GM12878 (cell line): Measurements from ENCODE around the gene FIGNL2. TPM values are rescaled to one million over a fixed set of nuclear protein-coding genes. Genes with fewer than 3 reads are reported as not detected.

ENCODE experiments used
- ATAC-seq: fragments of 200-7000 bp; cut with Tn5 transposase; 3 replicates; pipeline ENCODE4 v1.9.1; 2020; ENCODE audit warnings: mild to moderate bottlenecking, moderate library complexity
- BruUV-seq: library from RNA; stranded (reverse); fragments of 400-500 nt; replicated peaks from 2 replicates; lab custom pipeline; 2021; lab: Mats Ljungman, UMichigan
- CTCF ChIA-PET: fragments of 300-600 bp; sonication (Branson Sonifier 250); formaldehyde crosslinking; extraction: SDS; loops from one replicate; lab custom pipeline; 2021; ENCODE audit warnings: inconsistent platforms; lab: Yijun Ruan, JAX
- POLR2A ChIA-PET: fragments of 350-600 bp; formaldehyde crosslinking; extraction: SDS; loops from one replicate; lab custom pipeline; 2021; ENCODE audit warnings: inconsistent platforms; lab: Charles Lee
- RAD21 ChIA-PET: fragments of 300-600 bp; sonication (Branson Sonifier 250); formaldehyde crosslinking; loops from one replicate; lab custom pipeline; 2023; ENCODE audit warnings: antibody characterized with exemption; ENCODE audit not compliant: unreplicated experiment; lab: Charles Lee
- SMC1A ChIA-PET: fragments of 300-600 bp; sonication (Branson Sonifier 250); formaldehyde crosslinking; loops from one replicate; lab custom pipeline; 2023; ENCODE audit not compliant: unreplicated experiment, uncharacterized antibody; lab: Charles Lee
- DNase-seq: peaks from one replicate; pipeline ENCODE4 v3.0.0-alpha.2; 2011; ENCODE audit warnings: low read depth, low spot score
- FAIRE-seq: peaks from 3 replicates; lab custom pipeline; 2011; peaks lifted over from hg19 to GRCh38; lab: Jason Lieb, UNC
- H2AFZ ChIP-seq: 2 replicates; pipeline ENCODE4 v1.6.0; 2011; ENCODE audit warnings: low read depth, low read length, control low read depth; ENCODE audit not compliant: control insufficient read depth
- H3K27ac ChIP-seq: 2 replicates; pipeline ENCODE4 v1.5.1; 2011; ENCODE audit warnings: control low read depth; ENCODE audit not compliant: control insufficient read depth, insufficient read depth
- H3K27me3 ChIP-seq, 2 experiments: replicated peaks in 1 of 2; 2 replicates each; pipeline versions ENCODE4 v1.6.0 to v1.6.1; 2011; ENCODE audit warnings: low read length in 1 of 2; ENCODE audit not compliant: control insufficient read depth in 2 of 2, insufficient read depth in 2 of 2
- H3K36me3 ChIP-seq, 2 experiments: 2 replicates each; pipeline ENCODE4 v1.5.1; 2011; ENCODE audit warnings: low read length in 1 of 2; ENCODE audit not compliant: control insufficient read depth in 2 of 2, insufficient read depth in 2 of 2
- H3K4me1 ChIP-seq: 2 replicates; pipeline ENCODE4 v1.6.1; 2011; ENCODE audit warnings: mild to moderate bottlenecking, low read length, moderate library complexity, mixed read lengths; ENCODE audit not compliant: control insufficient read depth, insufficient read depth
- H3K4me2 ChIP-seq: 2 replicates; pipeline ENCODE4 v1.6.0; 2011; ENCODE audit warnings: control low read depth; ENCODE audit not compliant: control insufficient read depth, insufficient read depth
- H3K4me3 ChIP-seq: fragments of 200-600 bp; sonication (generic); 2 replicates; pipeline ENCODE4 v1.5.1; 2016
- H3K79me2 ChIP-seq: 2 replicates; pipeline ENCODE4 v1.6.0; 2011; ENCODE audit warnings: low read length; ENCODE audit not compliant: control insufficient read depth, insufficient read depth
- H3K9ac ChIP-seq: 2 replicates; pipeline ENCODE4 v1.8.0; 2011; ENCODE audit warnings: low read length, control low read depth, mixed read lengths; ENCODE audit not compliant: control insufficient read depth, insufficient read depth
- H3K9me3 ChIP-seq: replicated peaks from 3 replicates; pipeline ENCODE4 v1.5.1; 2011; ENCODE audit warnings: mild to moderate bottlenecking, low read length; ENCODE audit not compliant: control insufficient read depth, insufficient read depth
- H4K20me1 ChIP-seq: 2 replicates; pipeline ENCODE4 v1.6.0; 2011; ENCODE audit not compliant: control insufficient read depth, insufficient read depth
- BMI1 ChIP-seq: fragments of 450-650 bp; IDR thresholded peaks from 2 replicates; pipeline ENCODE4 v1.6.1; 2016; ENCODE audit warnings: mild to moderate bottlenecking, moderate library complexity, borderline replicate concordance
- CHD1 ChIP-seq: IDR thresholded peaks from 2 replicates; pipeline ENCODE4 v1.6.1; 2012; ENCODE audit warnings: low read depth, low read length, improper control_type of control experiment
- CHD2 ChIP-seq: IDR thresholded peaks from 2 replicates; pipeline ENCODE4 v1.6.1; 2011; ENCODE audit warnings: low read depth, low read length, improper control_type of control experiment, borderline replicate concordance
- EGR1 ChIP-seq, 2 experiments: IDR thresholded peaks; 1 replicate in 1 of 2; 2 replicates in 1 of 2; pipeline ENCODE4 v1.6.1; 2011 to 2012; ENCODE audit warnings: low read depth in 2 of 2, low read length in 2 of 2, borderline replicate concordance in 1 of 2, mild to moderate bottlenecking in 1 of 2, moderate library complexity in 1 of 2
- GATAD2B ChIP-seq: fragments of 450-650 bp; conservative IDR thresholded peaks from 2 replicates; pipeline ENCODE4 v1.6.1; 2017; ENCODE audit warnings: low read depth, mild to moderate bottlenecking, moderate library complexity
- NBN ChIP-seq: fragments of 450-650 bp; IDR thresholded peaks from 2 replicates; pipeline ENCODE4 v1.6.1; 2016
- POLR2AphosphoS5 ChIP-seq: IDR thresholded peaks from 2 replicates; pipeline ENCODE4 v1.6.1; 2011; ENCODE audit warnings: mild to moderate bottlenecking, low read length, inconsistent platforms
- RAD21 ChIP-seq: IDR thresholded peaks from 2 replicates; pipeline ENCODE4 v1.6.1; 2011; ENCODE audit warnings: mild to moderate bottlenecking, low read depth, low read length, moderate library complexity; ENCODE audit not compliant: insufficient read depth
- SRF ChIP-seq, 2 experiments: IDR thresholded peaks; 2 replicates each; pipeline ENCODE4 v1.6.1; 2011; ENCODE audit warnings: low read depth in 2 of 2, low read length in 2 of 2, mild to moderate bottlenecking in 1 of 2, moderate library complexity in 1 of 2
- SUPT20H ChIP-seq: IDR thresholded peaks from 2 replicates; pipeline ENCODE4 v1.6.1; 2011; ENCODE audit warnings: low read depth, mild to moderate bottlenecking, low read length, moderate library complexity, borderline replicate concordance; ENCODE audit not compliant: control insufficient read depth
- TCF7 ChIP-seq: IDR thresholded peaks from 2 replicates; pipeline ENCODE4 v1.6.1; 2014; ENCODE audit warnings: antibody characterized with exemption, borderline replicate concordance
- ZNF384 ChIP-seq: IDR thresholded peaks from 2 replicates; pipeline ENCODE4 v1.6.1; 2012; ENCODE audit warnings: low read depth, mild to moderate bottlenecking, low read length, improper control_type of control experiment, borderline replicate concordance
- WGBS: methylation state at CpG from one replicate; pipeline ENCODE4 v1.1.6; 2016; ENCODE audit warnings: low lambda C conversion rate; ENCODE audit not compliant: insufficient replicate concordance, insufficient coverage; ENCODE audit errors: missing lambda C conversion rate; 5-methylcytosine and 5-hydroxymethylcytosine counted together
- in situ Hi-C: fragments of 300-500 bp; cut with MboI; formaldehyde crosslinking; loops from 9 replicates; pipeline ENCODE4 v1.14.3; 2018; ENCODE audit warnings: mixed read lengths
- intact Hi-C: fragments of 100-400 bp; cut with micrococcal nuclease; formaldehyde crosslinking; loops from one replicate; pipeline ENCODE4 v1.14.2; 2022; ENCODE audit not compliant: unreplicated experiment
- polyA plus RNA-seq, 11 experiments: library from polyadenylated mRNA; depleted of rRNA in 4 of 11; unstranded in 6 of 11; stranded (reverse) in 5 of 11; fragments of >200 nt; fragmentation: Nextera tagmentation in 4 of 11; fragmentation: Illumina TruSeq in 1 of 11; extraction: Ambion mirVana in 4 of 11; extraction: Trizol in 1 of 11; gene quantifications; 1 replicate in 1 of 11; 2 replicates in 10 of 11; pipeline versions ENCODE4 v1.2.1 to v1.2.3, GENCODE V29; 2011 to 2016; ENCODE audit warnings: inconsistent platforms in 2 of 11, missing spikeins in 2 of 11, low read depth in 1 of 11
- total RNA-seq, 4 experiments: library from RNA; depleted of rRNA in 3 of 4; stranded (reverse); fragments of >200 nt in 3 of 4; fragmentation: Illumina TruSeq in 1 of 4; extraction: Trizol in 1 of 4; gene quantifications; 2 replicates each; pipeline versions ENCODE4 v1.2.1 to v1.2.3, GENCODE V29; 2013 to 2021
- TF ChIP-seq, protein P1 (sequence below): fragments of 150-350 bp; IDR thresholded peaks from 2 replicates; pipeline ENCODE4 v1.6.1; 2016; ENCODE audit warnings: low read depth, low read length
- TF ChIP-seq, protein P2 (sequence below): fragments of 450-650 bp; IDR thresholded peaks from 2 replicates; pipeline ENCODE4 v1.6.1; 2014; ENCODE audit warnings: mild to moderate bottlenecking
- TF ChIP-seq, protein P3 (sequence below): IDR thresholded peaks from 2 replicates; pipeline ENCODE4 v1.6.1; 2012; ENCODE audit warnings: mild to moderate bottlenecking, low read depth, low read length

The FIGNL2 gene
- total and polyA plus RNA-seq, 10 of the 15 experiments (the other 5 are each of a cell fraction or from before 2014, with no cell fraction given), result not detected

DNA sequence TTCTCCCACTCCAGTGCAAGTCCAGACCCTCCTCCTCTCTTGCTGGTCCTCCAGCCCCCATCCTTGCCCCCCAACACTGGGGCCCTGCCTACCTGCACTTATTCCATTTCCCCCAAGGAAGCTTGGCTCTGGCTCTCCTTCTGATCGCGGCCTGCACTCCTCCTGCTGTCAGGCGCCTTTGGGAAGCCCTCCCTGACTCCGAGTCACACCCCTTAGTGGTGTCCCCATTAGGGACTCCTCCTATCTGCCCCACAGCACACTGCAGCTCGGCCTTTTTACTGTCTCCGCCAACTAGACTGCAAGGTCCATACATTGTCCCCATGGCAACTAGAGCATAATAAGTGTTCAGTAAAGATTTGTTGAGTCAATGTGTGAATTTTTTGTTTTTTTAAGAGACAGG, 32.9 kb downstream of the FIGNL2 start:
- intact Hi-C loops, result no loop called here
- 27% methylated on average over 6 of the region's 6 CpGs for WGBS
- BruUV-seq, result no TSS peak
- no peak for TF ChIP-seq ZNF384
- no peak for TF ChIP-seq BMI1
- TF ChIP-seq, protein P1, sequence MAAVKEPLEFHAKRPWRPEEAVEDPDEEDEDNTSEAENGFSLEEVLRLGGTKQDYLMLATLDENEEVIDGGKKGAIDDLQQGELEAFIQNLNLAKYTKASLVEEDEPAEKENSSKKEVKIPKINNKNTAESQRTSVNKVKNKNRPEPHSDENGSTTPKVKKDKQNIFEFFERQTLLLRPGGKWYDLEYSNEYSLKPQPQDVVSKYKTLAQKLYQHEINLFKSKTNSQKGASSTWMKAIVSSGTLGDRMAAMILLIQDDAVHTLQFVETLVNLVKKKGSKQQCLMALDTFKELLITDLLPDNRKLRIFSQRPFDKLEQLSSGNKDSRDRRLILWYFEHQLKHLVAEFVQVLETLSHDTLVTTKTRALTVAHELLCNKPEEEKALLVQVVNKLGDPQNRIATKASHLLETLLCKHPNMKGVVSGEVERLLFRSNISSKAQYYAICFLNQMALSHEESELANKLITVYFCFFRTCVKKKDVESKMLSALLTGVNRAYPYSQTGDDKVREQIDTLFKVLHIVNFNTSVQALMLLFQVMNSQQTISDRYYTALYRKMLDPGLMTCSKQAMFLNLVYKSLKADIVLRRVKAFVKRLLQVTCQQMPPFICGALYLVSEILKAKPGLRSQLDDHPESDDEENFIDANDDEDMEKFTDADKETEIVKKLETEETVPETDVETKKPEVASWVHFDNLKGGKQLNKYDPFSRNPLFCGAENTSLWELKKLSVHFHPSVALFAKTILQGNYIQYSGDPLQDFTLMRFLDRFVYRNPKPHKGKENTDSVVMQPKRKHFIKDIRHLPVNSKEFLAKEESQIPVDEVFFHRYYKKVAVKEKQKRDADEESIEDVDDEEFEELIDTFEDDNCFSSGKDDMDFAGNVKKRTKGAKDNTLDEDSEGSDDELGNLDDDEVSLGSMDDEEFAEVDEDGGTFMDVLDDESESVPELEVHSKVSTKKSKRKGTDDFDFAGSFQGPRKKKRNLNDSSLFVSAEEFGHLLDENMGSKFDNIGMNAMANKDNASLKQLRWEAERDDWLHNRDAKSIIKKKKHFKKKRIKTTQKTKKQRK, result no peak
- no peak for TF ChIP-seq NBN
- TF ChIP-seq GATAD2B, result no peak
- TF ChIP-seq CHD1, result no peak
- TF ChIP-seq RAD21, result no peak
- TF ChIP-seq SUPT20H, result no peak
- TF ChIP-seq POLR2AphosphoS5, result no peak
- TF ChIP-seq EGR1 (IDR thresholded peaks at IDR 0.05; ENCODE audit: borderline replicate concordance in 1 of 2, low read depth in 2 of 2, low read length in 2 of 2), result no peak
- TF ChIP-seq, protein P2, sequence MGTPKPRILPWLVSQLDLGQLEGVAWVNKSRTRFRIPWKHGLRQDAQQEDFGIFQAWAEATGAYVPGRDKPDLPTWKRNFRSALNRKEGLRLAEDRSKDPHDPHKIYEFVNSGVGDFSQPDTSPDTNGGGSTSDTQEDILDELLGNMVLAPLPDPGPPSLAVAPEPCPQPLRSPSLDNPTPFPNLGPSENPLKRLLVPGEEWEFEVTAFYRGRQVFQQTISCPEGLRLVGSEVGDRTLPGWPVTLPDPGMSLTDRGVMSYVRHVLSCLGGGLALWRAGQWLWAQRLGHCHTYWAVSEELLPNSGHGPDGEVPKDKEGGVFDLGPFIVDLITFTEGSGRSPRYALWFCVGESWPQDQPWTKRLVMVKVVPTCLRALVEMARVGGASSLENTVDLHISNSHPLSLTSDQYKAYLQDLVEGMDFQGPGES, result no peak
- TF ChIP-seq SRF (IDR thresholded peaks at IDR 0.05; ENCODE audit: low read depth in 2 of 2, low read length in 2 of 2), result no peak
- no peak for TF ChIP-seq TCF7
- TF ChIP-seq CHD2, result no peak
- TF ChIP-seq, protein P3, sequence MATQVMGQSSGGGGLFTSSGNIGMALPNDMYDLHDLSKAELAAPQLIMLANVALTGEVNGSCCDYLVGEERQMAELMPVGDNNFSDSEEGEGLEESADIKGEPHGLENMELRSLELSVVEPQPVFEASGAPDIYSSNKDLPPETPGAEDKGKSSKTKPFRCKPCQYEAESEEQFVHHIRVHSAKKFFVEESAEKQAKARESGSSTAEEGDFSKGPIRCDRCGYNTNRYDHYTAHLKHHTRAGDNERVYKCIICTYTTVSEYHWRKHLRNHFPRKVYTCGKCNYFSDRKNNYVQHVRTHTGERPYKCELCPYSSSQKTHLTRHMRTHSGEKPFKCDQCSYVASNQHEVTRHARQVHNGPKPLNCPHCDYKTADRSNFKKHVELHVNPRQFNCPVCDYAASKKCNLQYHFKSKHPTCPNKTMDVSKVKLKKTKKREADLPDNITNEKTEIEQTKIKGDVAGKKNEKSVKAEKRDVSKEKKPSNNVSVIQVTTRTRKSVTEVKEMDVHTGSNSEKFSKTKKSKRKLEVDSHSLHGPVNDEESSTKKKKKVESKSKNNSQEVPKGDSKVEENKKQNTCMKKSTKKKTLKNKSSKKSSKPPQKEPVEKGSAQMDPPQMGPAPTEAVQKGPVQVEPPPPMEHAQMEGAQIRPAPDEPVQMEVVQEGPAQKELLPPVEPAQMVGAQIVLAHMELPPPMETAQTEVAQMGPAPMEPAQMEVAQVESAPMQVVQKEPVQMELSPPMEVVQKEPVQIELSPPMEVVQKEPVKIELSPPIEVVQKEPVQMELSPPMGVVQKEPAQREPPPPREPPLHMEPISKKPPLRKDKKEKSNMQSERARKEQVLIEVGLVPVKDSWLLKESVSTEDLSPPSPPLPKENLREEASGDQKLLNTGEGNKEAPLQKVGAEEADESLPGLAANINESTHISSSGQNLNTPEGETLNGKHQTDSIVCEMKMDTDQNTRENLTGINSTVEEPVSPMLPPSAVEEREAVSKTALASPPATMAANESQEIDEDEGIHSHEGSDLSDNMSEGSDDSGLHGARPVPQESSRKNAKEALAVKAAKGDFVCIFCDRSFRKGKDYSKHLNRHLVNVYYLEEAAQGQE, result no peak

More for the DNA sequence above, 32.9 kb downstream of the FIGNL2 start:
- H3K27ac ChIP-seq, result no peak overlapping the region
- ChIA-PET SMC1A (no interaction called here), POLR2A (no interaction called here), CTCF (no interaction called here), RAD21 (no interaction called here)
- no peaks in the 10 kb centered on the region for H4K20me1 ChIP-seq
- H3K9ac ChIP-seq, result no peak overlapping the region
- H3K4me3 ChIP-seq, result no peak overlapping the region
- no peak overlapping the region for H2AFZ ChIP-seq
- ATAC-seq, result no peak
- DNase-seq, result no peak
- FAIRE-seq, result no peak
- H3K27me3 ChIP-seq, result peaks cover 4 to 14% of the 10 kb centered on the region in 2 experiments
- no peak overlapping the region for H3K4me2 ChIP-seq
- H3K79me2 ChIP-seq, result no peaks in the 10 kb centered on the region
- H3K9me3 ChIP-seq, result no peaks in the 10 kb centered on the region
- H3K4me1 ChIP-seq, result no peaks in the 10 kb centered on the region
- in situ Hi-C loops, result no loop called here
- H3K36me3 ChIP-seq, result no peaks in the 10 kb centered on the region
